IgD-negative memory B cell (primary cell): Measurements from ENCODE around the gene EPB41L3. TPM values are rescaled to one million over a fixed set of nuclear protein-coding genes. Genes with fewer than 3 reads are reported as not detected.
A peak's percentile ranks its signal among the peaks of the same experiment; 100 is the strongest.
"Not testable (repeated sequence)": the region's sequence is repeated elsewhere in the genome, so short reads cannot be mapped to it uniquely, and the experiment has no call there.

Experiments used
- H3K27ac Mint-ChIP-seq, 3 donors: one replicate each; pipeline ENCODE4 v1.8.0; 2020 to 2022; ENCODE audit warnings: mild to moderate bottlenecking in 3 of 3, mixed read lengths in 3 of 3, moderate library complexity in 1 of 3
- H3K27me3 Mint-ChIP-seq: one replicate; pipeline ENCODE4 v1.8.0; 2021; ENCODE audit warnings: mixed read lengths
- H3K36me3 Mint-ChIP-seq: one replicate; pipeline ENCODE4 v1.8.0; 2020; ENCODE audit warnings: mild to moderate bottlenecking, mixed read lengths
- H3K4me1 Mint-ChIP-seq, 3 donors: one replicate each; pipeline ENCODE4 v1.8.0; 2020 to 2022; ENCODE audit warnings: mixed read lengths in 3 of 3, mild to moderate bottlenecking in 1 of 3
- H3K4me3 Mint-ChIP-seq, 4 donors: one replicate each; pipeline ENCODE4 v1.8.0; 2020 to 2022; ENCODE audit warnings: mild to moderate bottlenecking in 4 of 4, mixed read lengths in 4 of 4, moderate library complexity in 3 of 4
- H3K9me3 Mint-ChIP-seq, 3 donors: one replicate each; pipeline ENCODE4 v1.8.0; 2020 to 2021; ENCODE audit warnings: mixed read lengths in 3 of 3, mild to moderate bottlenecking in 1 of 3
- polyA plus RNA-seq: library from polyadenylated mRNA; unstranded; fragments of 300-500 nt; fragmentation: Illumina TruSeq; gene quantifications from one replicate; pipeline ENCODE4 v1.2.3, GENCODE V29; 2021

Gene EPB41L3
- 0.39 TPM for polyA plus RNA-seq

DNA sequence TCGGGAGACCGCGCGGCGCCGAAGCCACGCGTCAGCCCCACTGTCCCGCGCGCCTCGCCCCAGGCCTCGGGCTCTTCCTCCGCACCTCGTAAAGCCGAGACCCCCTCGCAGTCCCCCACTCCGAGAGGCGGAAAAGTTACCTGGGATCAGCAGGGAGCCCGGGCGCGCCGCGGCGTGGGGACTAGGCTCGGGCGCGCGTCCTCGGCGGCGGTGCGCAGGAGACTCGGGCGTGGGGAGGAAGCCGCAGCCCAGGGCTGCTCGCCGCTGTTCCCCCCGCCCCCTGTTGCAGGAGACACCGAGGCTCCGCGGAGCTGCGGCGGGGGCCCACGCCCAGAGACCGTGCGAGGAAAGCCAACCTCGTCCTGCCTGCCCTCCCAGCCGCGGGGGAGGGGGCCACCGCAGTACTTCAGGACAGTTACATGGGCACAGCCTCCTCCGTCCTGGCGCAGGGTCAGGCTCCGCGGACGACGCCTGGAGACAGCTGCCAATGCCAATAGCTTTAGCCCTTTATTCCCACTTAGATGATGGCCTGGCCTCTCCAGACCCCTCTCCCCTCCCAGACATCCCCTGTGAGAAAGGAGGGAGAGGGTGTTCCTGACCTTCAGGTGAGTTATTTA lies at the start of gene EPB41L3:
Gene EPB41L3, minus strand, starts transcription at position 225 of the 617 bp plus-strand sequence. CDS start 54,814 bp downstream, outside the sequence.
- Mint-ChIP-seq H3K27me3 (peaks cover 33% of the 10 kb centered on the region), H3K4me1 (peaks cover 0 to 4% (median 3%) of the 10 kb centered on the region in 3 donors), H3K27ac (no peak within 1 kb of the TSS), H3K36me3 (no peaks in the 10 kb centered on the region), H3K4me3 (peak within 1 kb of the TSS; percentile 3 to 66 (median 56)), H3K9me3 (peaks cover 0 to 5% (median 0%) of the 10 kb centered on the region in 3 donors)

DNA sequence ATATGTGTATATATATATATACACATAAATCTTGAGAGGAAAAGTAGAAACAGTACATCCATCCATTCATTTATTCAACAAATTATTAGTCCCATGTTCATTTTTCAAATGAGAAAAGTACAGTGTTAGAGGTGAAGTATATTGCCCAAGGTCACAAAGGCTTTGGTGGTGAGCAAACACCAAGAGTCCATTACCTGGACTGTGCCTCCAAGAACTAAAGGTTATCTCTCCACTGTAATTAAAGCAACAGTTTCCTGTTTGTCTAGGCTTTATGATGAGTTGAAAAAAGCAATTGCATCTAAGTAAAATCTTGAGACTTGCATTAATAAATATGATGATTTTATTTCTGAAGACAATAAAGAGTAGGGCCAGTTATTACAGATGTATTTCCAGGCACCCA lies 44.7 kb upstream of the EPB41L3 start:
- no peaks in the 10 kb centered on the region for H3K4me1 Mint-ChIP-seq
- H3K9me3 Mint-ChIP-seq, result peaks cover 0 to 10% (median 4%) of the 10 kb centered on the region in 3 donors
- H3K4me3 Mint-ChIP-seq, result no peak overlapping the region
- no peaks in the 10 kb centered on the region for H3K36me3 Mint-ChIP-seq
- H3K27ac Mint-ChIP-seq, result no peak overlapping the region
- H3K27me3 Mint-ChIP-seq, result peaks cover 1% of the 10 kb centered on the region

DNA sequence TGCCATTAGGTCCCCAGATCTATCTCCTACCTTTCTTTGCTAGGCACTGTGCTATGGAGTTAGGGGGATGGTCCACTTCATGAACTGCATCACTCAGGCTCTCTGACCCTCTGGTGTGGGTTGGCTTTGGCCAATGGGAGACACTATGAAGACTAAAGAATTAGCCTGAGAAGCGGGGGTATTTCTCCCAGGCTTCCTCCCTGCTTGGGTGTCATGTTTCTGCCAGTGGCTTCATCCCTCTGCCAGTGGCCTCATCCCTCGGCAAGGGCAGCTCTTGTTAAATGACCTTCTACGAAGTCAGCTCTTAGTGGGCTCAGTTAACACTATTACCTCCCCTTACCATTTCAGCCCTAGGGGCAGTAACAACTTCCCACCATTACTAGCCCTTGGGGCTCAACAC lies 41.9 kb upstream of the EPB41L3 start:
- Mint-ChIP-seq H3K27ac (no peak overlapping the region), H3K4me3 (no peak overlapping the region), H3K4me1 (no peaks in the 10 kb centered on the region), H3K9me3 (peaks cover 0 to 2% (median 0%) of the 10 kb centered on the region in 3 donors), H3K27me3 (peaks cover 1% of the 10 kb centered on the region), H3K36me3 (no peaks in the 10 kb centered on the region)

DNA sequence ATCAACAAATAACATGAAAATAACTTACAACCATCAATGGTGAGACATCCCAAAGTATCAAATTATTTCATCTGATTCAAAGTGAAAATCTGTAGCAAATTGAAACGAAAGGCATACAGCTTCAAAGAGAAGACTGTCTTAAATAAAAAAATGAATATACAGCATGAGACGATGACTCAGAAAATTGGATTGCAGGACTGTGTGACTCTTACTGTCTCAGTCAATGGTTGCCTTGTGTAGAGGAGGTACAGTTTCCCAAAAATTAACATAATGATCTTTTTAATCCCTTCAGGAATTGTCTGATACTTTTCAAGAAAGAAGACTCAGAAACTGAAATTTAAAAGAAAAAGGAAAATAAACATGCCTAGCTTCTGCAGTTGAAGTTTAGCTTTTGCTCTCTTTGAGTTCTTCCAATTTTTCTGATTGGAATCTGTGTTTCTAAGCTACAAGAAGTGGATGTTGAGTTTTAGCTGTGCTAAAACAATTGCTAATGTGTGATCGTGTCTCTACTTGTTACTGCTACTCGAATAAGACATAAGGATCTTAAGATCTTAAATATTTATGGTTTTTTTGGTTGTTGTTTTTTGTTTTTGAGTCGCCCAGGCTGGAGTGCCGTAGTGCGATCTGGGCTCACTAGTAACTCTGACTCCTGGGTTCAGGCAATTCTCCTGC lies 41.1 kb upstream of the EPB41L3 start:
- peaks cover 1% of the 10 kb centered on the region for H3K27me3 Mint-ChIP-seq
- H3K4me1 Mint-ChIP-seq, result no peaks in the 10 kb centered on the region
- H3K27ac Mint-ChIP-seq, result no peak overlapping the region
- H3K36me3 Mint-ChIP-seq, result no peaks in the 10 kb centered on the region
- H3K9me3 Mint-ChIP-seq, result no peaks in the 10 kb centered on the region
- no peak overlapping the region for H3K4me3 Mint-ChIP-seq

DNA sequence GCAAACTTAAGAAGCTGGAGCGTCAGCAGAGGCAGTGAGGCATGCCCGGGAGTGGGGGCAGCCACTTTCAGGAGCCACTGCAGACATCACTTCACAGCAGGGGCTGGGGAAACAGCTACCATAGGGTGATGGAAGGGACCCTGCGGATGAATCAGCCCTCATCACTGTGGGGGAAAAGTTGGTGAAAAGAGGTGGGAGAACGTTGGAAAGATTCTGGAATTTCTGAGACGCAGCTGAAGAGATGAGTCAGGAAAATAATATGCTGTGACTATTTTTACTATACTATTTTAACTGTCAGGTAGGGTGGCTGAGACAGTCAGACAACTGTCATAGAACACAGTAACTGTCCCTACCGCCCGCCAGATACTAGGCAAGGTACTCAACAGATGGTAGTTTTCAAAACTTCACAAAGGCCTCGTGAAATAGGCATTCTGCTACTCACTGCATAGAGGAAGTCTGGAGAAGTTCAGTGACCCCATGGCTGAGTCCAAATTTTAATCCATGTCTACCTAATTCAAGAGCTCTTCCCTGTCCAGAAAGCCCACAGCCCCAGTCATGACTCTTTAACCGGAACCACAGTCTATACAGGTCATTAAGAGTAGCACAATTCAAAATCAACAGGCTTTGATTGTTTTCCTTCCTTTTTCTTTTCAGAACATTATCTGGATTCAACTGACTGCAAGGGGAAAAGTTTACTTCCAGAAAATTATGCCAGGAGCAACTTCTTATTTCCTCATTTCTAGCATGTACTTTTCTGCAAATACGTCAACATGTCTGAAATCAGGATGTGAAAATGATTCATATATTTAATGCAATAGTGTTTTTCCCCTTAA lies 39.3 kb upstream of the EPB41L3 start:
- Mint-ChIP-seq H3K27ac (no peak overlapping the region), H3K4me1 (no peaks in the 10 kb centered on the region), H3K36me3 (no peaks in the 10 kb centered on the region), H3K27me3 (peaks cover 1% of the 10 kb centered on the region), H3K9me3 (no peaks in the 10 kb centered on the region), H3K4me3 (no peak overlapping the region)

DNA sequence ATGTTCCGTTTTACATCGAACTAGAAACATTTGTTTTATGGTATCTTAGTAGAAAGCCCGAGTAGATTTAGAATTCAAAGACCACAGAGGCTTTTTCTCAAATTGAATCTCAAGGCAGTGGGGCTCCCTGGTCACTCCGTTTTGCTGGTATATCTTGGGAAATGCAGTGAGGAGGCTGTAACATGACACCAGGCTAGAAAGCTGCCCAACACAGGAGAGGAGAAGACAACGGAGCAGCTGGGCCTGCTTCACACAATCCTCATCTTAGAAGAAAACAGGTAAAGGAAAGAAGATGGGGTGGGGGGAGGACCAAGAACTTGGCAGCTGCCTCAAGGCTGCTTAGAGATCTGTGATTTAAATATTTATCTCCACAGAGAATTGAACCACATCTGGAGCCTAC lies 38.3 kb upstream of the EPB41L3 start:
- H3K27ac Mint-ChIP-seq, result no peak overlapping the region
- H3K4me1 Mint-ChIP-seq, result no peaks in the 10 kb centered on the region
- H3K27me3 Mint-ChIP-seq, result peaks cover 1% of the 10 kb centered on the region

DNA sequence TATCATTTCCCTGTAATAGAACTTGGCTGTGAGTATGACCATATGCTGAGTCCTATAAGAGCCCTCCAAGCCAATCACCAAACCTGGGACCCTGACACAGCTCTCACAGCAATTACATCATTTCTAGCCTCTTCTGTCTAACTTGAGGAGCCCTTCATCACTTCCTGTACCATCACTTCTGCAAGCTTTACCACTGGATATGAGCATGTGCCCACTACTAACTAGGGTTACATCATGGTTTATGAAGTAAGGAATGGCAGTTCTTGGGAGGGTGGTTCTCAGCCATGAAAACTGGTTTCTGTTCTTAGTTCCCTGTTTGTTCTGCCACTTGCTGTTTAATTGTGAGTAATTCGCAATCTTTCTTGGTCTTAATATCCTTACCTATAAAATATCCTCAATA lies 31.0 kb upstream of the EPB41L3 start:
- peaks cover 5% of the 10 kb centered on the region for H3K27me3 Mint-ChIP-seq
- no peak overlapping the region for H3K27ac Mint-ChIP-seq
- H3K36me3 Mint-ChIP-seq, result no peaks in the 10 kb centered on the region
- no peak overlapping the region for H3K4me3 Mint-ChIP-seq
- H3K4me1 Mint-ChIP-seq, result no peaks in the 10 kb centered on the region
- peaks cover 0 to 3% (median 0%) of the 10 kb centered on the region in 3 donors for H3K9me3 Mint-ChIP-seq

More for the DNA sequence above, 38.3 kb upstream of the EPB41L3 start:
- Mint-ChIP-seq H3K36me3 (no peaks in the 10 kb centered on the region), H3K9me3 (no peaks in the 10 kb centered on the region), H3K4me3 (no peak overlapping the region)

DNA sequence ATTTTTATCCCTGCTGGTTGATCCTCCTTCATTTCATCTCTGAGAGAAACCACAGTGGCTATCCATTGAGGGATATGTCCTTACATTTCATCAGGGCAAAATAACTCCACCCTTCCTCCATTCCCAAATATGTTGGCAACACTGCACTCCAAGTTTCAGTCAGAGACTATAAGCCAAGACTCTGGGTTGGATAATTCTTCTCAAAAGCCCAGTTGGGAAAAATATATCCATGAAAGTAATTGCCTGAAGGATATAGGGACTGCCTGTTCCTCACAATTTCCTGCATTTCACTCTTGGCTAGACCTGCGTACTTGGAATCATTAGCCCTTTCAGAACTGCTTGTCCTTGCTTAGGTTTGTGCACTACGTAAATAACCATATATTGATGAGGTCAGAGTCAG lies 27.9 kb upstream of the EPB41L3 start:
- peaks cover 3% of the 10 kb centered on the region for H3K27me3 Mint-ChIP-seq
- peaks cover 0 to 3% (median 1%) of the 10 kb centered on the region in 3 donors for H3K9me3 Mint-ChIP-seq
- no peaks in the 10 kb centered on the region for H3K36me3 Mint-ChIP-seq
- H3K4me3 Mint-ChIP-seq, result no peak overlapping the region
- no peak overlapping the region for H3K27ac Mint-ChIP-seq
- H3K4me1 Mint-ChIP-seq, result no peaks in the 10 kb centered on the region

DNA sequence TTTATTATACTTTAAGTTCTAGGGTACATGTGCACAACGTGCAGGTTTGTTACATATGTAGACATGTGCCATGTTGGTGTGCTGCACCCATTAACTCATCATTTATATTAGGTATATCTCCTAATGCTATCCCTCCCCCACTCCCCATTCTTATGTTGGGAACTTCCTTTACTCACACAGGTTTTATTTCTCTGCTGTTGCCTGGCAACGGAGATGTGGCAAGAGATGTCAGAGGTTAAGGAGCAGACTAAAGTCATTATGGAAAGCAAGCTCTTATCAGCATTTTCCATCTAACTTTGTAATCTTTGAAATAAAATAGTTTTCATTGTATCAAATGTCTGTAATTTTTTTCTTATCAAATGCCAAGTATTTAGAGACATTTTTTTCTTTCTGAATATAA lies 26.8 kb upstream of the EPB41L3 start:
- not testable (repeated sequence) for H3K27me3 Mint-ChIP-seq, H3K4me3 Mint-ChIP-seq, H3K36me3 Mint-ChIP-seq, H3K4me1 Mint-ChIP-seq, H3K9me3 Mint-ChIP-seq, H3K27ac Mint-ChIP-seq

DNA sequence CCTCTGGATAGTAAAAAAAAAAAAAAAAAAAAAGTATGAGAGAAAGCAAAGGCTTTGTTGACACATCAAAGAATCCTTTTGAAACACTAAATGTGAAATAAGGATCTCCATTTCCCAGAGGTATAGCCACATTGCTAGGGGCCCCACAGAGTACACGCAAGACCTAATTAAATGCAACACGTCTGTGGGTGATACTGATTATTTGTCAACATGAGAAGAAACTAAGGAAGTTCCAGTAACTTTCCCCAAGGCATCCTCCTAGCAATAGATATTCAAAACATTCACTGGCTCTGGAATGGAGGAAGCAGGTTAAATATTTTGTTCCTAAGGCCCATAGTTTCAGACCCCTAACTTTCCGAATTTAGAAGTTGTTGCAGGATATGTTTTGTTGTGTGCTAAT lies 24.6 kb upstream of the EPB41L3 start:
- Mint-ChIP-seq H3K9me3 (peaks cover 0 to 3% (median 1%) of the 10 kb centered on the region in 3 donors), H3K27me3 (no peaks in the 10 kb centered on the region), H3K27ac (no peak overlapping the region), H3K36me3 (no peaks in the 10 kb centered on the region), H3K4me1 (no peaks in the 10 kb centered on the region), H3K4me3 (no peak overlapping the region)

DNA sequence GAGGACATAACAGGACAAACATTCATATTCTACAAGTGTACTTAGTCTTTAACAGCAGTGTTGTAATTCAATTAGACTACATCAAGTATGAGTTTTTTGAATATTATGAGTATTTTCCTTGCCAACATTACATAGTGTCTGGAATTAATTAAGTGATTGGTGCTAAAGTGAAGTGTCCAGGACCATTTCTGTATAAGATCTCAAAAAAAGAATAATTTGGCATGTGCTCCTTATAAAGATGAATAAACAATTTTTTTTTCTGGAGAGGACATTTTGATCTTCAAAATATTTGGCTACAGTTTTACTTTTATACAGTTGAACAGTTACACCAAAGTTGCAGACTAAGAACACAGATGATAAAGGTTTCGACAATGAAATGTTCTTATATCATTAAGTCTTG lies 15.1 kb upstream of the EPB41L3 start:
- Mint-ChIP-seq H3K4me1 (no peaks in the 10 kb centered on the region), H3K4me3 (no peak overlapping the region), H3K36me3 (peaks cover 2% of the 10 kb centered on the region), H3K9me3 (peaks cover 0 to 2% (median 0%) of the 10 kb centered on the region in 3 donors), H3K27ac (no peak overlapping the region), H3K27me3 (peaks cover 3% of the 10 kb centered on the region)

DNA sequence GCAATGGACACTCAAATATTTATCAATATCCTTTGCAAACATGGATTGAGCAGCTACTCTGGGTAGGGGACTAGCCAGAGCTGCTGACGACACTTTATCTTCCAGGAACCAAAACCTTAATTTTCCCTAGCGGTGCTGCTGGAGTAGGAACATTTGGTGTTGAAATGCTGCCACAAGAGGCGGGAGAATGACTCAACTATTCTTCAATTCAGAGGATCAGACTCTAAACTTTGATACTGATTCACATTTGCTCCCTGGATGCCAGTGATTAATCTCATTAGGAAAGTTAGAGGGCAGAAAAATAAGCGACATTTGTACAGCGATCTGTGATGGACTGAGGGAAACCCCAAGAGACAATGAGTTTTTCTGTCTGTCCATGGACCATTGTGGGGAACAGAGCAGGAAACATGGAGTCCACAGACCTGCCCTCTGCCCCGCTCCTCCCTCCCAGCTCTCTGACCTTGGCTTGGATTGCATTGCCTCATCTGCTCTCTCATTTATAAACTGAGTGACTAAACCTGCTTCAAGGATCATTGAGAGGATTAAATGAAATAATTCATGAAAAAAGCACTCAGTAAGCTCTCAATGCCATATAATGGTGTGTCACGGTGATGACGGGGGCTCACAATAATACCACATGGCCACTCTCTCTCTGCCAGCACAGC lies 12.6 kb upstream of the EPB41L3 start:
- Mint-ChIP-seq H3K4me3 (no peak overlapping the region), H3K4me1 (no peaks in the 10 kb centered on the region), H3K36me3 (peaks cover 2% of the 10 kb centered on the region), H3K27ac (no peak overlapping the region), H3K27me3 (no peaks in the 10 kb centered on the region), H3K9me3 (no peaks in the 10 kb centered on the region)

DNA sequence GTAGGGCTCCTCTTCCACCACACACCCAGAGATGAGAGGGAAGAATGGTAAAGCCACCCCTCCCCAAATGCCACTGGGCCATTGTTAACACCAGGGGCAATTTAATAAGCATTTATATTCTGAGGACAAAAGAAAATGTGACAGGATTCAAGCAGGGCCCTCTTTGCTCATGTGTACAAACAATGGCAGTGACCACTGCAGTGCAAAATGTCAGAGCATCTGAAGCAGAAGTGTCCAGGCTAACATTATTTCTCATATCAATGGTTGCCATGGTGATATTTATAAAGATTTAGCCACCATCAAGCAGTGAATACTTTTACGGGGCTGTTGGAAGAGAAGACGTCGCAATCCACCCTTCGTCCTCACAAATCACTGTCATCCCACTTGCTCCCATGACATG lies 10.8 kb upstream of the EPB41L3 start:
- no peak overlapping the region for H3K27ac Mint-ChIP-seq
- peaks cover 2% of the 10 kb centered on the region for H3K27me3 Mint-ChIP-seq
- no peak overlapping the region for H3K4me3 Mint-ChIP-seq
- peaks cover 2% of the 10 kb centered on the region for H3K36me3 Mint-ChIP-seq
- no peaks in the 10 kb centered on the region for H3K4me1 Mint-ChIP-seq
- no peaks in the 10 kb centered on the region for H3K9me3 Mint-ChIP-seq

DNA sequence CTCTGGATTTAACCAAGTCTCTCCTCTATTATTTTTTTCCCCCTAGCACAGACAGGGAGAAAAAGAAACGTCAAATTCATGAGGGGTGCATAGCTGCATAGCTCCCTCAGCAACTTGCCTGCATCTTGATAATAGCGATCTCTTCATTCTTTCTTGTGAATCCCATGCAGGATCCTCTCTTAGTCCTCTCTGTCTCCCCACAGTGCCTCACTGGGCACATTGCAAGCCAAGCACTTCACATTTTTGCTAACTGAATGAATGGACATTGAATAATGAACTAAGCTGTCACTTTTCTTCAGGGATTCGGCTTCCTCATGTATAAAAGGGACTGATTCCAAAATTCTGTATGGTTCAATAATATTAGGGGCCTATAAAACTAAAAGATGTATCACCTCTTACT lies 2.9 kb upstream of the EPB41L3 start:
- Mint-ChIP-seq H3K27ac (no peak overlapping the region), H3K27me3 (peaks cover 25% of the 10 kb centered on the region), H3K9me3 (no peaks in the 10 kb centered on the region), H3K36me3 (no peaks in the 10 kb centered on the region), H3K4me3 (no peak overlapping the region), H3K4me1 (peaks cover 0 to 4% (median 3%) of the 10 kb centered on the region in 3 donors)
